ENCODE data around the gene DBF4.
"Not testable (repeated sequence)": the region's sequence is repeated elsewhere in the genome, so short reads cannot be mapped to it uniquely, and the experiment has no call there.

Gene DBF4

DNA sequence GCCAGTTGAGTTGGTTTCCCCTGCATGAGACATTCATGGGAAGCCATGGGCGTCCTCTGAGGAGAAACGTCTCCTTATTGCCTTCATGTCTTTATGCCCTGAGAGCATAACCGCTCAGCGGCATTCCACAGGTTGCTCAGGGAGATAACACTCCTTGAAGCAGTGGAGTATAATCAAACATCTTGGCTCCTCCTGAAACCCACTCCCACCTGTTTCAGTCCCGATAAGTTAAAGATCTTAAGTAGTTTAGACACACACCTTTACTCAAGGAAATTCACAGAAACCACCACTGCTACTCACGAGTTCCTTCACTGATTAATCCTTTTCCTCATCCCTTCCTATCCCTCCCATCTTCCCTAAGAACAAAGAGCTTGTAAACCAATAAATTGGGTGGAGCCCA, 9.8 kb upstream of the DBF4 start:
- H3K4me1 ChIP-seq (ENCODE audit: control insufficient read depth in 1 of 2, insufficient read depth in 2 of 2, low read length in 2 of 2); H3K27ac ChIP-seq (ENCODE audit: low read length); H3K27me3 ChIP-seq (ENCODE audit: low read depth, low read length): not testable (repeated sequence)
- Histone ChIP-seq H3K36me3 (ENCODE audit: control insufficient read depth in 1 of 2, insufficient read depth in 2 of 2, low read length in 2 of 2) (peaks cover 0 to 22% of the 10 kb centered on the region in 2 donors), H3K4me3 (ENCODE audit: low read depth in 1 of 2, low read length in 2 of 2) (peak overlapping the region in 1 of 2 donors; percentile 32), H3K9me3 (ENCODE audit: control insufficient read depth in 1 of 2, low read length in 2 of 2) (peaks cover 5 to 31% of the 10 kb centered on the region in 2 donors)

DNA sequence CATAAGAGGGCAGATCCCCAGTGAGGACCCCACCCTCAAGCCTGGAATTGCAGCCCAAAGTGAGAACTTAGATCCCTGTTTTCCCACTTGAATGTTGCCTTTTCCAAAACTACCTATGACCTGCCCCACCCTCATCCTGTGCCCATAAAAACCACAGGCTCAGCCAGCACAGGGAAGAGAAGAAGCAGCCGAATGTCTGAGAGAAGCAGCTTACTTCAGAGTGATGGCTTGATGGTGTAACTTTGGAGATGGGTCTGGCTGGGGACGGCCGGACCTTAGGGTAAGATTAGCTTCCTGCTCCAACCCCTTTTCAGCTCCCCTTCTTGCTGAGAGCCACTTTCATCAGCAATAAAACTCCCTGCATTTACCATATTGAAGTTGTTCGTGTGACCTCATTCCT, 5.8 kb upstream of the DBF4 start:
- H3K9me3 ChIP-seq (ENCODE audit: control insufficient read depth in 1 of 2, low read length in 2 of 2): peaks cover 5 to 31% of the 10 kb centered on the region in 2 donors

DNA sequence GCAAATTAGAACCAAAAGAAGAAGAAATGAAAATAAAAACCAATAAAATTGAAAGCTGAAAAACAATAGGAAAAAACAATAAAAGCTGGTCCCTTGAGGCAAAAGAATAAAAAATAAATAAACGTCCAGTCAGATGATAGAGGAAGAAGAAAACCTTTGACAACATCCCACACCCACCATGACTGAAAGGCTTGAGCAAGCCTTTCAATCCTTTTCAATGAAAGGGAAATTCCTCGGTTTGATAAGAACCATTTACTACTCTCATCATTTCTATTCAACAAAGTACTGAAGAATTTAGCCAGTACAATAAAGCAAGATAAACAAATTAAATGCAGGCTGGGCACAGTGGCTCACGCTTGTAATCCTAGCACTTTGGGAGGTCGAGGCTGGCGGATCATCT, 3.9 kb upstream of the DBF4 start:
- peaks cover 0 to 12% of the 10 kb centered on the region in 2 donors for H3K4me1 ChIP-seq (ENCODE audit: control insufficient read depth in 1 of 2, insufficient read depth in 2 of 2, low read length in 2 of 2)
- no peaks in the 10 kb centered on the region for H3K27me3 ChIP-seq (ENCODE audit: low read depth, low read length)
- peaks cover 0 to 15% of the 10 kb centered on the region in 2 donors for H3K9me3 ChIP-seq (ENCODE audit: control insufficient read depth in 1 of 2, low read length in 2 of 2)
- H3K4me3 ChIP-seq (ENCODE audit: low read depth in 1 of 2, low read length in 2 of 2): no peak overlapping the region
- H3K36me3 ChIP-seq (ENCODE audit: control insufficient read depth in 1 of 2, insufficient read depth in 2 of 2, low read length in 2 of 2): peaks cover 0 to 16% of the 10 kb centered on the region in 2 donors
- no peak overlapping the region for H3K27ac ChIP-seq (ENCODE audit: low read length)

More for the DNA sequence above, 5.8 kb upstream of the DBF4 start:
- Histone ChIP-seq H3K4me3 (ENCODE audit: low read depth in 1 of 2, low read length in 2 of 2) (no peak overlapping the region), H3K27ac (ENCODE audit: low read length) (no peak overlapping the region), H3K36me3 (ENCODE audit: control insufficient read depth in 1 of 2, insufficient read depth in 2 of 2, low read length in 2 of 2) (peaks cover 0 to 23% of the 10 kb centered on the region in 2 donors), H3K27me3 (ENCODE audit: low read depth, low read length) (no peaks in the 10 kb centered on the region), H3K4me1 (ENCODE audit: control insufficient read depth in 1 of 2, insufficient read depth in 2 of 2, low read length in 2 of 2) (peaks cover 0 to 8% of the 10 kb centered on the region in 2 donors)

DNA sequence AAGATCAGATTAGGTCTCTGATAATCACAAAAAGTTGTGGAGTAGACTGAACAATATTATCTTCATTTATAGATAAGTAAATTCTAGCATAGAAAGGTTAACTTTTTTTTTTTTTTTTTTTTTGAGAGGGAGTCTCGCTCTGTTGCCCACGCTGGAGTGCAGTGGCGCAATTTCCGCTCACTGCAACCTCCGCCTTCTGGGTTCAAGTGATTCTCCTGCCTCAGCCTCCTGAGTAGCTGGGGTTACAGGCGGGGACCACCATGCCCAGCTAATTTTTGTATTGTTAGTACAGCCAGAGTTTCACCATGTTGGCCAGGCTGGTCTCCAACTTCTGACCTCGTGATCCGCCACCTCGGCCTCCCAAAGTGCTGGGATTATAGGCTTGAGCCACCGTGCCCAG, 3.0 kb upstream of the DBF4 start:
- H3K27me3 ChIP-seq (ENCODE audit: low read depth, low read length); H3K27ac ChIP-seq (ENCODE audit: low read length); H3K4me3 ChIP-seq (ENCODE audit: low read depth in 1 of 2, low read length in 2 of 2): not testable (repeated sequence)
- H3K36me3 ChIP-seq (ENCODE audit: control insufficient read depth in 1 of 2, insufficient read depth in 2 of 2, low read length in 2 of 2): peaks cover 0 to 16% of the 10 kb centered on the region in 2 donors
- peaks cover 0 to 19% of the 10 kb centered on the region in 2 donors for H3K4me1 ChIP-seq (ENCODE audit: control insufficient read depth in 1 of 2, insufficient read depth in 2 of 2, low read length in 2 of 2)
- H3K9me3 ChIP-seq (ENCODE audit: control insufficient read depth in 1 of 2, low read length in 2 of 2): peaks cover 0 to 10% of the 10 kb centered on the region in 2 donors

DNA sequence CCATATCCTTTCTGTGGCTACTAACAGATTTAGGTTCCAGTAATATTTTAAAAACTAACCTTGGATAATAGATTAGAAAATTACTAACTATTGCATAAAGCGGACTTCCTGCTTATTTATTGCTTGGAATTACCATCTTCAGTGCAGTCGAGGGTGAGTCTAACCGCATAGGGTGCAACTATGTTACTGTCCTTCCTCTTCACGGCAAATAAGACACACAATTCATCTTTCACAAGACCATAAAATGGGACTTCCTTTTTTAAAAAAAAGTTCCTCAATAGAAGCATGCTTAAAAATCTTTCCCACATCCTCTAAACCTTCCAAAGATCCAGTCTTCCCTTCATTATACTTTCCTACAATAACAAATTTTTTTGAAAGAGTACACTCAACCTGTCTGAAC, 2.2 kb upstream of the DBF4 start:
- Histone ChIP-seq H3K4me1 (ENCODE audit: control insufficient read depth in 1 of 2, insufficient read depth in 2 of 2, low read length in 2 of 2) (peaks cover 0 to 20% of the 10 kb centered on the region in 2 donors), H3K27ac (ENCODE audit: low read length) (no peak overlapping the region), H3K36me3 (ENCODE audit: control insufficient read depth in 1 of 2, insufficient read depth in 2 of 2, low read length in 2 of 2) (peaks cover 0 to 16% of the 10 kb centered on the region in 2 donors), H3K27me3 (ENCODE audit: low read depth, low read length) (no peaks in the 10 kb centered on the region), H3K9me3 (ENCODE audit: control insufficient read depth in 1 of 2, low read length in 2 of 2) (peaks cover 0 to 10% of the 10 kb centered on the region in 2 donors), H3K4me3 (ENCODE audit: low read depth in 1 of 2, low read length in 2 of 2) (no peak overlapping the region)

DNA sequence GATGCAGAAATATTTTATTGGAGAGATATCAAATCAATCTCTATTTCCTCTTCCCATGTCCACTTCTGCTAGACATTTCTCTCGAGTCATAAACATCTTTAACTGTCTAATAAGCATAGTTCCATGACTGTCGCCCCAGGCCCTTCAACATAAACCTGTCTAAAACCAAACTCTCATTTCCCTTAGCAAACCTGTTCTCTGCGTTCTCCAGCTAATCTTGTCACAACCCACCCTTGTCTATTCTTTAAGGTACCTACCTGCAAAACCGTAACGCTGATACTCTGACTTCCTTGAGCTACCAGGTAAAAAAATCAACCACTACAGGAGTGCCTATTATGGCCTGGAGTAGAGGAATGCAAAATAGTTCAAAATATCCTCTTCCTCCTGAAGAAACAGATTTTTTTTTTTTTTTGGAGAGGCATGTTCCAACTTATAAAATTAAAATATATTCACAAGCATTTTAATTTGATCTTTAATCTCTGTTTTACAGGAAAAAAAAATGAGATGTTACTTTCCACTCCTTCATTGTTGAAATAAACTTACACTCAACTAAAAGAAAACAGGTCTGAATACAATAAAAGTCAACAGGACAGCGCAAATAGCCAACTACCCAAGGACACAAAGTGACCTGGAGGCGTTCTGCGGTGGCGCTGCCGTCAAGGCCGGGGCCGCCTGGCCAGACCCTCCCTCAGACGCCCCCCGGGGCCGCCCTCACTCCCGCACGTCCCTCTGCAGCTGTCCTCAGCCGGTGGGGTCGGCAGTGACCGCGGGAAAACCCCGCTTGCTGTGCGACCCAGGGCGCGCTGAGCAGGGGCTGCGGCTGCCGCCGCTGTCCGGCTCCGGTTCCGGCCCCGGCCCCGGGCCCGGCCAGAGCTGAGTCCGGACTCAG, 898 bp upstream of the DBF4 start:
- Histone ChIP-seq H3K4me3 (ENCODE audit: low read depth in 1 of 2, low read length in 2 of 2) (peak overlapping the region; percentile 83 to 87), H3K4me1 (ENCODE audit: control insufficient read depth in 1 of 2, insufficient read depth in 2 of 2, low read length in 2 of 2) (peaks cover 0 to 20% of the 10 kb centered on the region in 2 donors), H3K27ac (ENCODE audit: low read length) (peak overlapping the region; percentile 53), H3K27me3 (ENCODE audit: low read depth, low read length) (no peaks in the 10 kb centered on the region), H3K36me3 (ENCODE audit: control insufficient read depth in 1 of 2, insufficient read depth in 2 of 2, low read length in 2 of 2) (peaks cover 0 to 15% of the 10 kb centered on the region in 2 donors), H3K9me3 (ENCODE audit: control insufficient read depth in 1 of 2, low read length in 2 of 2) (peaks cover 0 to 8% of the 10 kb centered on the region in 2 donors)

DNA sequence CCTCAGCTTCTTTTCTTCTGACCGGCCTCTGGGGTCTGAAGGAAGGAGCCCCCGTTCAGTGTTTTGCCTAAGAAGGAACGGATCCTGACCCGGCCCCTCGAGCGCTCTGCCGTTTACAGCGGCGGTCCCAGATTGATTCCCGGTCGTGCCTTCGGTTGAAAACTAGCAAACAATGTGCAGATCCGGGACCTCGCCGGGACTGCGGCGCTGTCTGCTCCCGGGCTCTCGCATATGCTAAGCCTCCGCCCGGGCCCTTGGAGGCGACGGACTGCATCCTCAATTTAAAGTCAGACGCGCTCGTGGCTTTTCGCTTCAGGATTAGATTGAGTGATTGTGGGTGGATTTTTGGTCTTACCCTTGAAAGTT, 559 bp downstream of the DBF4 start:
- Histone ChIP-seq H3K4me1 (ENCODE audit: control insufficient read depth in 1 of 2, insufficient read depth in 2 of 2, low read length in 2 of 2) (peaks cover 0 to 20% of the 10 kb centered on the region in 2 donors), H3K36me3 (ENCODE audit: control insufficient read depth in 1 of 2, insufficient read depth in 2 of 2, low read length in 2 of 2) (peaks cover 0 to 3% of the 10 kb centered on the region in 2 donors), H3K4me3 (ENCODE audit: low read depth in 1 of 2, low read length in 2 of 2) (peak overlapping the region; percentile 83 to 87), H3K27ac (ENCODE audit: low read length) (peak overlapping the region; percentile 94), H3K9me3 (ENCODE audit: control insufficient read depth in 1 of 2, low read length in 2 of 2) (no peaks in the 10 kb centered on the region), H3K27me3 (ENCODE audit: low read depth, low read length) (no peaks in the 10 kb centered on the region)

DNA sequence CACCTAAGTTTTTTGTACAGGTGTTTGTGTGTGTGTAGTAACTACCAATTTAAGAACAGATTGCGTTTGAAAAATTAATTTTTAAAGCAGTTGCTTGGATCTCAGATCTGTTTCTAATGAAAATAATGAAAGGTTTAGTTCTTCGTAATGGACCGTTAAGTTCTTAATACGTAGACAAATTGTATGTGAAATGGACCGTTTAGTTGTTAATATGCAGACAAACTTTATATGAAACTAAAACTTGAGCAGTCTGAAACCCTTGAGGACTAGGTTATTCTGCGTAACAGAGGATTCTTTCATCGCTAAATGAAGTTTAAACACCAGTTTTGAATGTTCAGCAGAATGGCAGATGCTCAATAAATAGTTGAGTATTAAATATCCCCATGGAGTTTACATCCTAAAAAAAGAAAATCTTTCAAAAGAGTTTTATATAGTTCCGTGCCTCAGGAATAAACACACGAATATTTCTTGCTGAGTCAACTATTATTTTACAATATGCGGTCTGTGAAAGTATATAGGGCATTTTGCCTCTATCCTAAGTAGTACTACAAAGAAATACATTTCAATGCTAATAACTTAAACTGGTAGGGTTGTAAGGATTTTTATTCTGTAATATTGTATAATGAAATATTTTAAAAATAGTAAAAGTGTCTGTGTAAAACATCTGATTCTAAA, 1.2 kb downstream of the DBF4 start:
- H3K4me3 ChIP-seq (ENCODE audit: low read depth in 1 of 2, low read length in 2 of 2): peak overlapping the region; percentile 83 to 87
- H3K36me3 ChIP-seq (ENCODE audit: control insufficient read depth in 1 of 2, insufficient read depth in 2 of 2, low read length in 2 of 2): peaks cover 0 to 3% of the 10 kb centered on the region in 2 donors
- H3K9me3 ChIP-seq (ENCODE audit: control insufficient read depth in 1 of 2, low read length in 2 of 2): no peaks in the 10 kb centered on the region
- no peaks in the 10 kb centered on the region for H3K27me3 ChIP-seq (ENCODE audit: low read depth, low read length)
- peak overlapping the region; percentile 94 for H3K27ac ChIP-seq (ENCODE audit: low read length)
- H3K4me1 ChIP-seq (ENCODE audit: control insufficient read depth in 1 of 2, insufficient read depth in 2 of 2, low read length in 2 of 2): peaks cover 0 to 20% of the 10 kb centered on the region in 2 donors

DNA sequence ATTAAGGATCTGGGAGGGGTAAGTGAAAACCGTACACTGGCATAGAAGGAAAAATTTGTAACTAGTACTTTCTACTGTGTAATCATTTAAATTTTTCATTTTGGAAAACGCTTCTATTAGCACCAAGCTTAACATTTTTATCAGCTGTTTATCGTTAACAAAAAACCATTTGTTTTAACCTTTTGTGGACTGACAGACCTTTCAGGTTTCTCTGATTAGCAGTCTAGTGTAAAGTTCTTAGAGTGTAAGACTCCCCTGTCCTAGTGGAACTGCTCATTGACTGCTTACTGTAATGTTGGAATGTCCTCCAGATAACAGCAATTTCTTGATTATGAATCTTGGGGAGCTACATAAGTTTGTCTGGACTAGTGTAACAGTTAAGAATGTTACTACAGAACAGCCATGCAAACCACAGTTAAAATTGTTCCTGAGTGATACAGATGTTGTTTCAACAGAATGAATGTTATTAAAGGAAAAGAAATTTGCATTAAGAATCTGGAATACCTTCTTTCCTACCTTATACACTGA, 2.0 kb downstream of the DBF4 start:
- Histone ChIP-seq H3K27ac (ENCODE audit: low read length) (no peak overlapping the region), H3K27me3 (ENCODE audit: low read depth, low read length) (no peaks in the 10 kb centered on the region)

DNA sequence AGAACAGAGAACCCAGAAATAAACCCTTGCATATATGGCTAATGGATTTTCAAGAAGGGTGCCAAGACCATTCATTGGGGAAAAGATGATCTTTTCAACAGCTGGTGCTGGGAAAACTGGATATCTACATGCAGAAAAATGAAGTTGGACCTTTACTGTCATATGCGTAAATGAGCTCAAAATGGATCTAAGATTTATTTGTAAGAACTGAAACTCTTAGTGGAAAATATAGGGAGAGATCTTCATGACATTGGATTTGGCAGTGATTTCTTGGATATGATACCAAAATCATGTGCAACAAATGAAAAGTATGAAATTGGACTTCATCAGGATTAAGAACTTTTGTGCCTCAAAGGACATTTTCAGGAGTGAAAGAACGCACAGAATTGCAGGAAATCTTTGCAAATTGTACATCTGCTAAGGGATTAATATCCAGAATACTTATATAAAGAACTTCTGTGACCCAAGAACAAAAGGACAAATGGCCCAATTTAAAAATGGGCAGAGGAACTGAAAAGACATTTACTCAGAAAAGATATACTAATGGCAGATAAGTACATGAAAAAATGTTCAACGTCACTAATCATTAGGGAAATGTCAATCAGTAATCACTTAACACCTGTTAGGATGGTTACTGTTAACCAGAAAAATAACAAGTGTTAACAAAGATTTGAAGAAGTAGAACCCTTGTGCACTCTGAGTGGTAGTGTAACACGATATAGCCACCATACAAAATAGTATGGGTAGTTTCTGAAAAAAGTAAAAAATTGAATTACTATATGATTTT, 6.1 kb downstream of the DBF4 start:
- H3K27ac ChIP-seq (ENCODE audit: low read length): no peak overlapping the region
- H3K27me3 ChIP-seq (ENCODE audit: low read depth, low read length): no peaks in the 10 kb centered on the region
- H3K9me3 ChIP-seq (ENCODE audit: control insufficient read depth in 1 of 2, low read length in 2 of 2): no peaks in the 10 kb centered on the region
- no peak overlapping the region for H3K4me3 ChIP-seq (ENCODE audit: low read depth in 1 of 2, low read length in 2 of 2)
- peaks cover 0 to 9% of the 10 kb centered on the region in 2 donors for H3K4me1 ChIP-seq (ENCODE audit: control insufficient read depth in 1 of 2, insufficient read depth in 2 of 2, low read length in 2 of 2)
- no peaks in the 10 kb centered on the region for H3K36me3 ChIP-seq (ENCODE audit: control insufficient read depth in 1 of 2, insufficient read depth in 2 of 2, low read length in 2 of 2)

More for the DNA sequence above, 2.0 kb downstream of the DBF4 start:
- Histone ChIP-seq H3K4me3 (ENCODE audit: low read depth in 1 of 2, low read length in 2 of 2) (no peak overlapping the region), H3K4me1 (ENCODE audit: control insufficient read depth in 1 of 2, insufficient read depth in 2 of 2, low read length in 2 of 2) (peaks cover 0 to 20% of the 10 kb centered on the region in 2 donors), H3K9me3 (ENCODE audit: control insufficient read depth in 1 of 2, low read length in 2 of 2) (no peaks in the 10 kb centered on the region), H3K36me3 (ENCODE audit: control insufficient read depth in 1 of 2, insufficient read depth in 2 of 2, low read length in 2 of 2) (peaks cover 0 to 3% of the 10 kb centered on the region in 2 donors)
